Heart right ventricle (tissue), 16 donors: Measurements from ENCODE around the gene OR4D1. TPM values are rescaled to one million over a fixed set of nuclear protein-coding genes. Genes with fewer than 3 reads are reported as not detected.
"Not testable (repeated sequence)": the region's sequence is repeated elsewhere in the genome, so short reads cannot be mapped to it uniquely, and the experiment has no call there.

Experiments
- ATAC-seq, 8 donors: fragments of 200-7000 bp; cut with Tn5 transposase; one replicate each; pipeline ENCODE4 v1.9.1; 2020; ENCODE audit warnings: mild to moderate bottlenecking in 8 of 8, moderate library complexity in 8 of 8, moderate number of reproducible peaks in 1 of 8
- DNase-seq, 2 donors: peaks; one replicate each; pipeline ENCODE4 v3.0.0-alpha.2; 2020
- H3K27ac ChIP-seq, 10 donors: fragments of 200-600 bp; sonication (generic) in 2 of 10; one replicate each; pipeline versions ENCODE4 v1.5.0 to v1.8.0; 2020 to 2022; ENCODE audit warnings: mild to moderate bottlenecking in 3 of 10
- H3K27me3 ChIP-seq, 7 donors: fragments of 200-600 bp; one replicate each; pipeline ENCODE4 v1.8.0; 2021 to 2022; ENCODE audit warnings: mild to moderate bottlenecking in 2 of 7
- H3K36me3 ChIP-seq, 9 donors: fragments of 200-600 bp; sonication (generic) in 1 of 9; one replicate each; pipeline versions ENCODE4 v1.5.0 to v1.8.0; 2020 to 2022; ENCODE audit warnings: mild to moderate bottlenecking in 2 of 9
- H3K4me1 ChIP-seq, 9 donors: fragments of 200-600 bp; sonication (generic) in 1 of 9; one replicate each; pipeline versions ENCODE4 v1.5.0 to v1.8.0; 2020 to 2022; ENCODE audit warnings: mild to moderate bottlenecking in 4 of 9
- H3K4me3 ChIP-seq, 10 donors: fragments of 200-600 bp; sonication (generic) in 2 of 10; one replicate each; pipeline versions ENCODE4 v1.5.0 to v1.8.0; 2020 to 2022; ENCODE audit warnings: mild to moderate bottlenecking in 7 of 10, moderate library complexity in 2 of 10
- H3K9me3 ChIP-seq, 11 donors: fragments of 200-600 bp in 10 of 11; sonication (generic) in 2 of 11; one replicate each; pipeline versions ENCODE4 v1.5.0 to v1.8.0; 2013 to 2022; ENCODE audit warnings: mild to moderate bottlenecking in 2 of 11, control low read depth in 1 of 11, moderate library complexity in 1 of 11
- CTCF ChIP-seq, 9 donors: fragments of 200-600 bp; sonication (generic) in 2 of 9; IDR thresholded peaks; one replicate each; pipeline versions ENCODE4 v1.5.0 to v1.8.0; 2021 to 2022; ENCODE audit warnings: antibody characterized with exemption in 9 of 9, mild to moderate bottlenecking in 5 of 9, moderate library complexity in 1 of 9
- WGBS, 2 donors: extraction: QIAGEN DNeasy Blood & Tissue Kit; methylation state at CpG; one replicate each; pipeline ENCODE4 v1.1.7; 2013; ENCODE audit warnings: inconsistent platforms in 1 of 2; 5-methylcytosine and 5-hydroxymethylcytosine counted together
- intact Hi-C, 10 donors: fragments of 100-400 bp; cut with DNase I; formaldehyde crosslinking; loops; one replicate each; pipeline versions ENCODE4 v1.11.1 to v1.14.2; 2022
- long read RNA-seq, 3 donors: library from polyadenylated mRNA; unstranded; transcript quantifications; one replicate each; pipeline ENCODE4 v2.0.0, GENCODE V29; 2020 to 2021
- polyA plus RNA-seq, 2 donors: library from polyadenylated mRNA; stranded (reverse); fragments of 200-250 nt; gene quantifications; one replicate each; pipeline ENCODE4 v1.2.3, GENCODE V29; 2013
- total RNA-seq, 10 donors: library from RNA; stranded (reverse); fragmentation: NEBNext Ultra II Directional in 3 of 10; extraction: Animal tissue kit (Norgen Biotek cat#: 25700) in 3 of 10; gene quantifications; one replicate each; pipeline versions ENCODE4 v1.2.1 to v1.2.4, GENCODE V29; 2021 to 2023
- donor health status: Arrhythmogenic right ventricular cardiomyopathy.
- donor health status: ischemic (EF 13 %, LVEDD 7.1; RV severe dilation, severe dysfunction).
- donor health status: healthy with polysubstance abuse.
- donor health status: DM: no; HTN: yes; CAD: no.
- donor health status: DM: no; HTN: no; CAD: no.
- donor health status: ischemic (EF 25% LVEDD 6.9; RV normal size, moderate dysfunction).
- donor health status: ischemic (EF 25% LVEDD 5.7; RV mildly dilated, moderate dysfunction).
- donor health status: healthy.
- donor health status: DM: yes; HTN: yes; CAD: no.
- donor health status: Ischemic cardiomyopathy.
- donor health status: ischemic (EF 35%, LVEDD 5.7; RV mildly dilated, moderate dysfunction).
- donor health status: nonischemic (EF 11% LVEDD 7.7; RV severe dilation, severe dysfunction).
- donor health status: DM: yes; HTN: yes; CAD: no.
- donor health status: PGD.
- donor health status: ischemic (EF 29% LVEDD 5.4; RV normal size, mild dysfunction).
- donor health status: nonischemic (EF 23%, LVEDD 6.1; RV moderate dilation, normal function).

OR4D1 gene
- total RNA-seq (under 1 TPM in 1 of 10 donors, not detected in 9; 0.07 TPM), polyA plus RNA-seq (not detected)
- long read RNA-seq, donor 1 = 0 reads
- long read RNA-seq, donor 2 = 0 reads
- long read RNA-seq, donor 3 = 0 reads

DNA sequence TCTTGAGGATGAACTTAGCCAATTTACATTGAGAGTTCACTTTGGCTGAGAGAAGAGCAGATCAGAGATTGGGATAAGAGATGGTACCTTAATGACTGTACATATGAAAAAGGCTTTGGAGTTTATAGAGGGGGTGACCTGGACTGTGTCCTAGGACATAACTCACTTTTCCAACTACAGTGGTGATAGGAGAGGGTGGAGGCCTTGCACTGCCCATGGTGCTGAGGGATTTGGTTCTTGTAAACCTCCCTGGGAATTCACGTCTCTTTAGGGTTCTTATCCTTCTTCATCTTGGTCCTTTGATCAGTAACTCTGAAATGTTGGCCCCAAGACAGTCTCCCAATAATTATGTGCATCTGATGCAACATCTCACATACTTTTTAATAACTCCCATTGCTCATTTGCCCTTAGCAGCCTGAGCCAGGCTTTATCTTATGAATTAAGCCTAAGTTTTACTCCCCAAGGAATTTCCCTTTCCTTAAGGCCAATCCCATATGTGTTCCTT is at the start of gene OR4D1:
TSS of gene OR4D1 (plus strand) at position 455 of the 505 bp plus-strand sequence. CDS start 6,770 bp downstream, outside the sequence.
- Histone ChIP-seq H3K9me3 (peaks cover 0 to 40% (median 17%) of the 10 kb centered on the region in 11 donors), H3K36me3 (no peaks in the 10 kb centered on the region), H3K4me3 (no peak within 1 kb of the TSS), H3K27ac (no peak within 1 kb of the TSS), H3K4me1 (peaks cover 0 to 7% (median 0%) of the 10 kb centered on the region in 9 donors), H3K27me3 (peaks cover 0 to 36% (median 5%) of the 10 kb centered on the region in 7 donors)
- no peak for TF ChIP-seq CTCF (IDR thresholded peaks at IDR 0.05)
- WGBS, 2 donors = 50 to 53% methylated on average over 1 of the region's 1 CpG
- no peak for DNase-seq
- ATAC-seq = no peak
- intact Hi-C loops = no loop called here

DNA sequence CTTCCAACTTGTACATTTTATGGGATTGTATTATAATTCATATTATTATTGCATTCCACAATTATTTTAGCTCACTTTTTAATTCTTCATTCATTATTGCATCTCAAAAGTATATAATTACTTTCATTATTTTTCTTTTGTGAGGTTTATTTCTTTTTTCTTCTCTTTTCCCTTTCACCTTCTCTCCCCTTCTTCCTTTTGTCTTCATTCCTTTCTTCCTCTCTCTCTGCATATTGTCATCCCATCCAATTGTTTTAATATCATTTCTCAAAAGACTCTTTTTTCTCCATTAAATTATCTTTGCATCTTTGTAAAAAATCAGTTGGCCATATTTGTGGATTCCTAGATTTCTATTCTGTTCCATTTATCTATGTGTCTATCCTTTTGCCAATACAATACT is 47.7 kb upstream of the OR4D1 start:
- DNase-seq (no peak), ATAC-seq (no peak)
- H3K4me3 ChIP-seq = no peak overlapping the region
- H3K4me1 ChIP-seq = no peaks in the 10 kb centered on the region
- H3K9me3 ChIP-seq = no peaks in the 10 kb centered on the region
- no peak for TF ChIP-seq CTCF (IDR thresholded peaks at IDR 0.05)
- H3K36me3 ChIP-seq = peaks cover 0 to under 1% (median 0%) of the 10 kb centered on the region in 9 donors
- H3K27ac ChIP-seq = no peak overlapping the region
- intact Hi-C loops = no loop called here
- H3K27me3 ChIP-seq = no peaks in the 10 kb centered on the region

GRCh38 chr17:58101898-58102297 is 46.3 kb upstream of the OR4D1 start:
- H3K4me1 ChIP-seq, intact Hi-C loops, H3K36me3 ChIP-seq, H3K27ac ChIP-seq, H3K4me3 ChIP-seq, DNase-seq, H3K9me3 ChIP-seq, ATAC-seq, H3K27me3 ChIP-seq: not testable (repeated sequence)

GRCh38 chr17:58105093-58105492 is 43.1 kb upstream of the OR4D1 start:
- intact Hi-C loops = no loop called here
- WGBS, 2 donors = 92 to 94% methylated on average over 1 of the region's 1 CpG
- no peaks in the 10 kb centered on the region for H3K27me3 ChIP-seq

More at GRCh38 chr17:58105093-58105492, 43.1 kb upstream of the OR4D1 start:
- no peak for TF ChIP-seq CTCF (IDR thresholded peaks at IDR 0.05)
- Histone ChIP-seq H3K4me1 (no peaks in the 10 kb centered on the region), H3K9me3 (no peaks in the 10 kb centered on the region), H3K4me3 (no peak overlapping the region), H3K27ac (no peak overlapping the region), H3K36me3 (no peaks in the 10 kb centered on the region)
- ATAC-seq (no peak), DNase-seq (no peak)
